HG03342 (cell line): ENCODE data around the gene ANGPTL5.
"Not testable (repeated sequence)": the region's sequence is repeated elsewhere in the genome, so short reads cannot be mapped to it uniquely, and the experiment has no call there.

Experiments
- ATAC-seq: cut with Tn5 transposase; IDR thresholded peaks from one replicate; pipeline ENCODE4 v1.9.1; 2021; ENCODE audit warnings: mild to moderate bottlenecking, moderate library complexity; ENCODE audit not compliant: unreplicated experiment

ANGPTL5 gene

DNA sequence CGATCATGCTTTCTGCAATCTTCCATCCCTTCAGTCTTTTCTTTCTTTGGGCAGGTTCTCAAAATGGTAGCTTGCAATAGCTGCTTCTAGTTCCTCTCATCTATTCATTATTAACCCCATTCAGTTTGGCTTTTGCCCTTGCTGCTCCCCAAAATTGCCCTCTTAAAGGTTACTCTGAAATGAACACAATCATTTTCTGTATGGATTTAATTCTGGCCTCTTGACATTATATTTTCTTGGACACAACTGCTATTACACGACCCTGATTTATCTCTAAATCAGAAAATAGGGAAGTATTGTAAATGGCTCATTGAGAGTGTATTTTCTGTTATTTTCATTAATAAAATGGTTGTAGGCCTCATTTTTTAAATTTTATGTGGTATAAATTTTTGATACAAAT, at the start of gene ANGPTL5:
ANGPTL5 (minus strand) TSS at position 101 of the 400 bp plus-strand sequence. CDS start 8,613 bp downstream, outside the sequence.
- no peak for ATAC-seq

DNA sequence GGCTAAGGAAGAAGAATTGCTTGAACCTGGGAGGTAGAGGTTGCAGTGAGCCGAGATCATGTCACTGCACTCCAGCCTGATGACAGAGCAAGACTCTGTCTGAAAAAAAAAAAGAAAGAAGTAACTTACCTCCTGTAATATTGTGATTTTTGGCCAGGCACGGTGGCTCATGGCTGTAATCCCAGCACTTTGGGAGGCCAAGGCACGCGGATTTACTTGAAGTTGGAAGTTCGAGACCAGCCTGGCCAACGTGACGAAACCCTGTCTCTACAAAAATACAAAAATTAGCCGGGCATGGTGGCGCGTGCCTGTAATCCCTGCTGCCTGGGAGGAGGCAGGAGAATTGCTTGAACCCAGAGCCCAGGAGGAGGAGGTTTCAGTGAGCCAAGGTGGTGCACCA, 47.9 kb upstream of the ANGPTL5 start:
- ATAC-seq, result not testable (repeated sequence)

DNA sequence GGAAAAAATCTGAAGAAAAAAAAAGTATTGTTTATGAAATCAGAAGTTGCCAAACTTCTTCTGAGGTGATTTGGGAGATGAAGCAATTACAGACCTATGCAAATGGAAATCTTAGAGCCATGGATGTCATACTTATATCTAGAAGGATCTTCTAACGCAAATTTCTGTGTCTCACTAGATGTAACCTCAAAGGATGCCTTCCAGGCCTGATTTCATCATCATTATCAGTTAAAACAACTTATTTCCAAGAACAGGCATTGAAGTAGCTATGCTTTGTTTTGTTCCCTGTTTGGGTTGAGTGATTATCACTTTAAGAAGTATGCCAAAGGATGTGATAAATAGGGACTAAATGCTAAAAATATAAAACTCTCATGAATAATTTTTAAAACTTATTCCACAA, 43.9 kb upstream of the ANGPTL5 start:
- no peak for ATAC-seq

DNA sequence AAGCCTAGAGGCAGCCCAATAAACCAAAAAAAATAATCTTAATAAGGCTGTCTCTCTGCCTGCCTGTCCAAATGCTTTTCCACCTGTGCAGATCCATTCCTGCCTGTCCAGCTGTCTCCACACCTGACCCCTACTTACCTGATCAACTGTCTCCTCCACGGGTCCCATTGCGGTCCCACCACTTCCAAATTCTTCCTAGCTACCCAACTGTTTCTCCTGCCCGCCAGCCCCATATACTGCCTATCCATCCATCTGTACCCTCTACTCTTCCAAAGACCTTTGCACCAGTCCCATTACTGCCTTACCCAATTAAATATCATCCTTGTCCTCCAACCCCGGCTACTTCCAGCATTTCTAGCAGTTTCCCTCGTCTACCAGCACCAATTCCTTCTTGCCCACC, 39.4 kb upstream of the ANGPTL5 start:
- no peak for ATAC-seq

DNA sequence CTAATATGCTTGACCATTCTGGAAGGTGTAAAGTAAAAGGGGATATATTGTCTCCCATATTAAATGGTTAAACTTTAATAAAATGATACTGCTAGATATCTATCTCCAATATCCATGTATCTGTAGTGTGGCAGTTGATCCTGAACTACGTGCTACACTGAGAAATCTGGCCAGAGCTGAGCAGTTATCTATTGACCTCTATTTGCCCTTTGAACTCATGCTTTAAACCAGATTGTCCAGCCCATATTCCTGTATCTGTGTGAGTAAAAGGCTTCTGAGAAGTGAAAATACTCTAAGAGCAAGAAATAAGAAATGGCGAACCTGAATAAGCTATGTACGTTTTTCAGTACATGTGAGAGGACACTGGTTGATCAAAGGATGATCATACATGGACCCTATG, 39.0 kb upstream of the ANGPTL5 start:
- no peak for ATAC-seq

DNA sequence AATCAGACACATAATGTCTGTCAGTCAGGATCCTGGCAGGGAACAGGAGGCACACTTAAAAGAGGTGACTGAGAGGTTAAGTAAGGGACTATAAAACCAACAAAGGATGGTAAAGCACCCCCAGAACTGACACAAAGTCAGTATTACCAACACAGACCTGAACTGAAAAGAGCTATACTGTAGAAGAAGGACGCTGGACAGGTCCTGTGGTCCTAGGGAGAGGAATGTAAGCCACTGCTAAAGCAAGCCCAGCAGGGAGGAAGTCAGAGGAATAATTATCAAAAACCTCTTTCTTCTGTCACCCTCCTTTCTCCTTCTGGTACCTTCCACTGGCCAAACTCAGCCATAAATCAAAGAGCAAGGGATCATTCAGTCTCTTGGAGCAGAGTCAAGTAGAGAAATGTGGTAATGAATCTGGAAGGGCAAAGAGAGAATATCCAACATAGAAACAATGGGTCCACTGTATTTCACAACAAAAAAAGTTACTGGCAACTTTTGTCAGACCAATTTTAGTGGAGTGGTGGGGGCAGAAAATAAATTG, 33.4 kb upstream of the ANGPTL5 start:
- ATAC-seq, result no peak

DNA sequence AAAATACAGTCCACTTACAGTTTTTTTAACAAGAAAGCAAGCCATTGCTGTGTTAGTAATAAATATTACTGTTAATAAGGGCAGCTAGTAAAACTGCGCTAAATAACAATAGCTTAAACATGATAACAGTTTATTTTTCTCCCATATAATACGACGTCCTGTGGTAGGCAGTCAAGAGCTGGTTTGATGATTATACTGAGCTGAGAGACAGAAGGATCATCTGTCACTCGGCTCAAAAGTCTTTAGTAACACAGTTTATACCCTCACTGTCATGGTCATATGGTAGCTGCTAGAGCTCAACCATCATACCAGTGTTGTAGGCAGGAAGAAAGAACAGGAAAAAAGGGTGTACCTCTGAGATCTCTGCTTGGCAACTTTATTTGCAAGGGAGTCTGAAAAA, 29.1 kb upstream of the ANGPTL5 start:
- ATAC-seq, result no peak

DNA sequence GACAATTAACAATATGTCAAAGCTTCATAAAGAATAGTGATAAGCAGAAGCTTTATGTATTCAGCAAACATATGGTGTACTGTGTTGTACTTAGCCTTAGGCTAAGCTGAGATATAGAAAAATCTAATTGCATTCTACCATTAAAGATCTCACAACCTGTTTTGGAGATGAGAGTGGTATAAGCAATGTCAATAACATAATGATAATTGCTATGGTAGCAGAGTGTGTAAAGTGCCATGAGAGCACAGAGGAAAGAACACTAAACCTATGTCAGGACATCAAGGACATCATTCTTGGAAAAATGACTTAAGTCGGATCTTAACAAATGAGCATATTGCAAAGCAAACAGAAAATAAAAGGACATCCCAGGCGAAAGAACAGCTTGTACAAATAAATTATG, 28.6 kb upstream of the ANGPTL5 start:
- no peak for ATAC-seq

DNA sequence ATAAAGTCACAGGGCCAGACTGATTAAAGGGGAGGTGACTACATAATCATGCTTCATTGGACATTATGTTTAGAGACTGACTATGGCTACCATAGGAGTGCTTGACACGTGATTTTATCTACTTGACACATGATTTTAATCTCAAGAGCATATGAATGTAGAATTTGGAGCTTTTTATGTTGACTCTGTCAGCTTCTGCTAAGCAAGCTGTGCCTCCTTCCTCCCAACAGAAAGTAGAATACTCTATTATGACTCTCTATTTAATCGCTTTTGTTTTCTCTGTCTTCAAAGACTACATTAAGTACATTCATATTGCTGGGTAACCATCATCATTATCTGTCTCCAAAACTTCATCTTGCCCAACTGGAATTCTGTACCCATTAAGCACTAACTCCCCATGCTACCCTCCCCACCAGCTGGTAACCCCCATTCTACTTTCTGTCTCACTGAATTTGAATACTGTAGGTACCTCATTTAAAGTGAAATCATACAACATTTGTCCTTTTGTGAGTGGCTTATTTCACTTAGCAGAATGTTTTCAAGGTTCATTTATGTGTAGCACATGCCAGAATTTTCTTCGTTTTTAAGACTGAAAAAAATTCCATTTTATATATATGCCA, 24.7 kb upstream of the ANGPTL5 start:
- ATAC-seq, result no peak

DNA sequence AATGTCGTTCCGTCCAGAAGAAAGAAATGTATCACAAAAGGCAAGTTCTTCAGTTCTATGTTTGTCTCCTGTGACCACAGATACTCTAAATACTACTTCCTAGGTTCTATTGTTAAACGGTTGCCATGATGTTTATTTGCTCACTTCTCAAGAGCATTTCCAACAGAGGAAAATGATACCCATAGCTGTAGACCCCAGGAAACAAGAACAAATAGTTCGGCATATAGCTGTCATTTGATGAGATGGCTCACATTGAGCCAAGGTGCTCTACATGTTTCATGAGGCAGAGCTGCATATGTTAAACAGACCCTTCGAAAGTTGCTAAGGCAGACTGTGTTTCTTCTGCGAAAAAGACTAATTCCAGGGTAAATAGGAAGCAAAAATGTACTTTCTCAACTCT, 15.4 kb upstream of the ANGPTL5 start:
- no peak for ATAC-seq

DNA sequence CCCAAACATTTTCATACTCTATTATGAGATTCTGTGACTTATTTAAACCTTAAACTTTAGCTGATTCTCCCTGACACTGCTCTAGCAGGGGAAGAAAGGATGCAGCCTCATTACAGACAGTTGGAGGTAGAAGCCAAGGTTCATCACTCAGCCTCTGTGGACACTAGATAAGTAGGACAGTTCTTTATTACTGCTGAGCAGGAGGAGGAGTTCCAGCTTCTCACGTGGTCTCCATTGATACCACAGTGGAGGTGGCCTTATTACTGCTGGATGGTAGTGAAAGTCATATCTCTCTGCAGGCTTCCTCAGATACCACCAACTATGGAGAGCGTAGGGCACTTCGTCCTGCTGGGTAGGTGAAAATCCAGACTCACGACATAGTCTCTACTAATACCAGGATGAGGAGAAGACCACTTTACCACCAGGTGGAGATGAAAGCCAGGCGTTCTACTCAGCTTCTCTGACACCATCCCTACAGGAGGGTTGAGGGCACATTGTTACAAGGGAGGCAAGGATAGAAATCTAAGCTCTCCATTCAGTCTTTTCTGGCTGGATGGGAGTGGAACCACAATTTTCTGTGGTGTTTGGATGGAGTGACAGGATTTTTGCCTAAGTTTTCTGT, 13.1 kb upstream of the ANGPTL5 start:
- no peak for ATAC-seq

DNA sequence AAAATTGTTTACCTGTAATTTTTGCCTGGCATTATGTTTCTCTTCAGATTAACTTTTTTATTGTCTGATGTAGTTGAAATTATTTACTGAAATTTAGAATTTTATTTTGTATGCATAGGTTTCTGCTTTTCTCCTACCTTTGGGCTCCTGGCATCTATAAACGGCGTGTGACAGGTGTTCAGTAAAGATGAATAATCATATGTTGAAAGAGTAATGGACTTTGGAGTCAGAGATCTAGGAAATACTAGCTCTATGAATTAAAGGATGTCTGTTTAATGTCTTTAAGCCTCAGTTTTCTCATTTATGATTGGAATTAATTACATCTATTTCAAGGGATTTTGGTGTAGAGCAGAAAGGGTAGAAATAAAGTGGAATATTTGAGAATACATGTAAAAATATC, 7.2 kb upstream of the ANGPTL5 start:
- ATAC-seq, result no peak

DNA sequence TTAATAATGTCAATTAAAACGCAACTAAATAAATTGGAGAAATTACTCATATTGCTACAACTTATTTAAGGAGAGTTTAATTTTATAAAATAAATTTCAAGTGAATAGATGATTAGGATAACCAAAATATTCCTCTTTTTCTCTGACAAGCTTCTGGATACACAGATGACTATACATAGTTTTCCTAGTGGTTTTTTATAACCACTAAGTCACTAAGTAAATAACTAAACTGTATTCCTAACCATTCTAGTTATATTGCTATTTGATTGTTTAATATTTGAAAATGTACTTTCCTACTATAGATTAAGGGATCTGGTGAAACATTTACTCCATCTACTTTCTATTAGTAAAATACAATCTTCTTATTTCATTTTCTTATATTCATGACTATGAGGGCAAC, 4.7 kb upstream of the ANGPTL5 start:
- no peak for ATAC-seq

DNA sequence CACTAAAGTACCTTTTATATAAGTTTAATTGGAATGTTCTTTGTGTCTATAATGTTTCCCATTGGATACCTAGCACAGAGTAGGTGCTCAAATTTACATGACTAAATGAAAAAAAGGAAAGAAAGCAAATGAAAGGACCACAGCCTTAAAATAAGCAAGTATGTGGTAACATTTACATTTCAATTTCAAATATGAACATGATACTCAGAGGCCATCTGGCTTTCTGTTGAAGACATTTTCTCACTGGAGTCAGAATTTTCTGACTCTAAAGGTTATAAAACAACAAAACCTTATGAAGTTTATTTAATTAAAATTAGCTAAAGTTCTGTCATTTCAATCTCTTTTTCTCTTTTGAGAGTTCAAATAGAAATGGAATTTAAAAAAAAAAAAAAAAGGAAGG, 904 bp upstream of the ANGPTL5 start:
- no peak for ATAC-seq

DNA sequence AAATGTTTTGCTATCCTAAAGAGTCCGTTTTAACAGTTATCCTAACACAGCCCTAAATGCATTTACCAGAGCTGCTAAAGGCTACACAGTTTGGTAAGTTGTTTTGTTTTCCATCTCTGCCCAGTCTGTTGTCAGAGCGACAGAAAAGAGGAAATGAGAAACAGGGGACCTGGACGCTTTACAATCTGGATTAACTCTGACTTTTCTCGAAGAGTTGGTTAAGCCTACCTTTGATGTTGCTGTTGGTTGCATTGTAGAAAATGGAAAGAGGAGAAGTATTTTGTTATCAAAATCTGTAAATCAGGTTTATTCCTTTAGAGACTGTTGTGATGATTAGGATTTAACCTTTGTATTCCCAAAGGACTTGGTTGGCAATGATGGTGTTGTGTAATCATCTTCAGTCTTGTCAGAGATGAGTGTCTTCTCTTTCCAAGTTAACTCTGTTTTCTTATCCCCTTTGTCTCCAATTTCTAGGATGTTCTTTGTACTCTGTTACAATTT, 481 bp downstream of the ANGPTL5 start:
- peak; percentile 66 for ATAC-seq

DNA sequence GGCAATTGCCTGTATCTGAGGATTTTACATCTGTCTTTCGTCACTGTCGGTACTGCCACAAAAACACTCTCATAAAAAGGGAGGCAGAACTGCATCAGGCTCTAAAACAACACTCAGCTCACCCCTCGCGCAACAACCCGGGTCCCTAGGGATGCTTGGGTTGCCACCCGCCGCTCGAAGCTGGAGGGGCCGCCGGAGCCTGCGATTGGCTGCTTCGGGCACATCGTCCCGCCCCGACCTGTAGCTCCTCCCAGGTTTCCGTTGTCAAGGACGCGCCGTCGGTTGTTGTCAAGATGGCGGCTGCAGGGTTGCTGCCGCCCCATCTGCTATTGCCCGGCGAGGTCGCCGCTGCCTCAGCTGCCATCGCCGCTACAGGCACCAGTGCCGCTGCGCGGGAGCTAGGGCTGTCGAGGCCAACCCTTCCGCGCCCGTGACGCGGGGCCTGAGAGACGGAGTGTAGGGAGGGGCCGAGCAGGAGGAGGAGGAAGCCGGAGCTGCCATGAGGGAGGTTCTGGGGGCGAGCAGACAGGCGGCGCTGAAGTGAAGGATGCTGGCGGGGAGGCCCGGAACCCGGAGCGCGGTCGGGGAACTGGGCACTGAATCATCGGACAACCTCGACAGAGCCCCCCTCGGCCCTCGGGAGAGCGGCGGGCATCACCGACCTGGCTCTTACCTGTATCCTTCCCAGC, 1.4 kb downstream of the ANGPTL5 start, which contains the start of gene CEP126:
CEP126 (plus strand) TSS at position 273 of the 689 bp plus-strand sequence; CDS start at position 548, 275 bp downstream.
- ATAC-seq, result peak; percentile 98

DNA sequence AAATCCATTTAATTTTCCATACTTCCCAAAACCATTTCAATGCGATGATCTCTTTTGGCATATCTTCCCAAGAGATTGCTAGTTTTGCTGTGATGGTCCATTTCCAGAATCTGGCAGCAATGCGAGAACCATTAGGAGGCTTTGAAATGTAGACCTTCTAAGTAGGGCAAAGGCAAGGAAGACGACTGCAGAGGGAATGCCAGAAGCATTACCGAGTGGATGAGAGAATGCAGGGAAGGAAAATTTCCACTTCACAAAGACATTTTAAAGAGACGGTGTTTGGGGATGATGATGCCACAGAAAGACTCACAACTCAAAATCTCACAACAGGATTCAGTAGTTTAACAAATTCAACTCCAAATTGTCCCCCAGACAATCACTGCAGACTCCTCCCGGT, 2.0 kb downstream of the ANGPTL5 start:
- ATAC-seq, result no peak

DNA sequence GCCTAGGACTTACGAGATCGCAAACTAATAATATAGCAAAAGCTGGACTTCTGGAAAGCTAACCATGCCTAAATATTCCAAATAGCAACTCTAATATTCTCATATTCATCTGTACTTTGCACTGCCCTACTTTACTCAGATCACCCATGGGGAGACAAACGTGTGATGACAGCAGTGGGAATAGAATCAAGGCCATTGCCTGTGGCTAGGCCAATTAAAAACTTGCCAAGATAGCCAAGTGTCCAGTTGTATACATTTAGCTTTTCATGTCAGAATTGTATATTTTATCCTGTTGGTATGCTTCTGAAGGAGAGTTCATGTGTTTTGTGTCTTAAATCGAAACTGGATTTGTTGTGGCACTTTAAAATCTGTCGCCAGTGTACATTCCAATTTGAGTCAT, 2.7 kb downstream of the ANGPTL5 start:
- no peak for ATAC-seq

DNA sequence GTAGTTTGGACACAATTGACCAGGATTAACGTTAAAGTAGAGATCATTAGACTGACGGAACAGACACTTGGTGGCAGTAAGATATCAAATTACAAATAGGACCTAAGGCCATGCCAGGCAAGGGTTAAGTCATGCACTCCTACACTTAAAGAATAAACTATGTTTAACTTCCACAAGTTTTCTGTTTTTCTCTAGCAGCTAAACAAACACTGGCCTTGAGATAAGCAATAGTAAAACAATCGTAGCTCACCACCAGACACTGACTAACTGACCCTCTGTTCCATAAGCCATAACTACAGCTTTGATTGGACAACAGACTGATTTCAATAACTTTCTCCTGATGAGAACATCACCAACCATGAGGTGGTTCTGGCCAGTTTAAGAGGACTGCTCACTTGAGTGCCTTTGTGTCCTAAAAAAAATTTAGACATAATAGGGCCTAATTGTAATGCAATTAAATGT, 3.5 kb downstream of the ANGPTL5 start:
- no peak for ATAC-seq

DNA sequence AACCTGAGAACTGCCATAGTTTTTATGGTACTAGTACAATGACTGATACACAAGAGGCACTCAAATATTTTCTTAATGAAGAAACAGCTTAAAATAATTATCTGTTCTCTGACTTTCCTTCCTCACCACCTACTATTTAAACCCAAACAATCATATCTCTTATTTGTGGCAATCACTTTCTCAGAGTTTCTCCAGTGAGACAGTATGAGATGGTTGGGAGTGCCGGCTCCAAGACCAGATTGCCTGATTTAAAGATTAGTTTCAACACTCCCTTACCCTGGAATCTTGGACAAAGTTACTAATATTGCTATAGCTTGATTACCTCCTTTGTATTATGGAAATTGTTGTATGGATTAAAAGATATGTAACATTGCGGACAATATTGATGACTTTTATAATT, 7.2 kb downstream of the ANGPTL5 start:
- ATAC-seq, result no peak

DNA sequence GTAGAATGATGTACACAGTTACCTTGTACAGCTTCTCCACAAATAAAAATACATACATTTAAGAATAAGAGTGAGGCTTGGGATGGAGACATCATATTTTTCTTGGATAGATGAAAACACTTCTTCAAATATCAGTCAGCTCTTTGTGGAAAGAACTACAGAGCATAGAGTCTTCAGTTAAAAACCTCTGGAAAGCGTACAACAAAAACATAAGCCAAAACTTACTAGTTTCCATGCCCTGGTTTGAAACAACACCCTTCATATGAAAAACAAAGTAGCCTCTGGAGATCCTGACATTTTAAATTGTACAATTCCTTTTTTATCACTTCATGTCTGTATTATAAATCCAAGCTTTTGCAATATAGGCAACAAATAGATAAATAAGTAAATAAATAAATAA, 8.5 kb downstream of the ANGPTL5 start:
- ATAC-seq, result no peak

DNA sequence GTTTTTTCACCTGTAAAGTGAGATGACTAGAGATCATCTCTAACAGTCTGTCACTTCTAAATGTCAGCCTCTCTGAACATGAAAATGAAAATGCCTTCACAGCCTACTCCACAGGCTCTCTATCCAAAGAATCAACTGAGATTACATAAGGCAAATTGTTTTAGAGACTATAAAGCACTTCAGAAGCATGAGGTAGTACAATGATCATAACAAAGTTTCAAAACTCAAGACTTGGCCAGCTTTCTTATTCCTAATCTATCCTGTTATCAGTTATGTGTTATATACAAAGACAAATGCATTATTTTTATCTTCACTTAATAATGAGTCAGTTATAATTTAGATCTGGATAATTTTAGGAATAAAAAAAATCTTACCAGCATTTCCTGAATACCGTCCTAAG, 21.8 kb downstream of the ANGPTL5 start:
- ATAC-seq, result no peak
